Activated naive CD8-positive, alpha-beta T cell treated with anti-CD3 and anti-CD28 coated beads for 36 hours (primary cell): ENCODE data around the gene ADGRV1. TPM values are rescaled to one million over a fixed set of nuclear protein-coding genes. Genes with fewer than 3 reads are reported as not detected.

Experiments used
- DNase-seq: peaks from one replicate; pipeline ENCODE4 v3.0.0; 2021
- H3K27ac Mint-ChIP-seq: one replicate; pipeline ENCODE4 v1.8.0; 2022; ENCODE audit warnings: mild to moderate bottlenecking, moderate library complexity, mixed read lengths
- H3K27me3 Mint-ChIP-seq: one replicate; pipeline ENCODE4 v1.8.0; 2022; ENCODE audit warnings: mild to moderate bottlenecking, mixed read lengths
- H3K36me3 Mint-ChIP-seq: one replicate; pipeline ENCODE4 v1.8.0; 2021; ENCODE audit warnings: mild to moderate bottlenecking, mixed read lengths
- H3K4me1 Mint-ChIP-seq: one replicate; pipeline ENCODE4 v1.8.0; 2021; ENCODE audit warnings: mixed read lengths
- H3K4me3 Mint-ChIP-seq: one replicate; pipeline ENCODE4 v1.8.0; 2022; ENCODE audit warnings: mild to moderate bottlenecking, moderate library complexity, mixed read lengths
- H3K9me3 Mint-ChIP-seq: one replicate; pipeline ENCODE4 v1.8.0; 2022; ENCODE audit warnings: mixed read lengths
- total RNA-seq, 2 experiments: library from RNA; stranded (reverse); gene quantifications; one replicate each; pipeline ENCODE4 v1.2.3, GENCODE V29; 2021

The ADGRV1 gene
- total RNA-seq, 2 experiments from 2014 or later, result 0.14 TPM; not detected in 1

DNA sequence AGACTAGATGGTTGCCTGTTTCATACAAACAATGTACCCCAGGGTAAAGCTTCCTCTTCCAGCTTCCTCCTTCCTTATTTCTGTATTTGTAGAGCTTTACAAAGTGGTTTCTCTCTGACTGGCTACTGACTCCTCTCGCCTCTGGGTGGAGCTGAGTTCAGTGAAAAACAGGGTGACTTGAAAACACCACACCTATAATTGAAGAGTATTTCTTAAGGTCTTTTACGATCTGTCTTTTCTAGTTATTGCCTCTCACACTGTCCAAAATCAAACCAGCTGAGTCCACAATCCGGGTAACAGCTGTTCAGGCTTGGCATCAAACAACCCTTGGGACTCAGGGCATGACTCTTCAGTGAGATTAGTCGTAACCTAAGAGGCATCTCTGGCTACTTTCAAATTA, 624.2 kb downstream of the ADGRV1 start:
- H3K9me3 Mint-ChIP-seq, result no peaks in the 10 kb centered on the region
- H3K27ac Mint-ChIP-seq, result no peak overlapping the region
- H3K27me3 Mint-ChIP-seq, result peaks cover 20% of the 10 kb centered on the region
- H3K4me1 Mint-ChIP-seq, result peaks cover 22% of the 10 kb centered on the region
- no peak for DNase-seq
- peaks cover 4% of the 10 kb centered on the region for H3K36me3 Mint-ChIP-seq
- H3K4me3 Mint-ChIP-seq, result no peak overlapping the region

DNA sequence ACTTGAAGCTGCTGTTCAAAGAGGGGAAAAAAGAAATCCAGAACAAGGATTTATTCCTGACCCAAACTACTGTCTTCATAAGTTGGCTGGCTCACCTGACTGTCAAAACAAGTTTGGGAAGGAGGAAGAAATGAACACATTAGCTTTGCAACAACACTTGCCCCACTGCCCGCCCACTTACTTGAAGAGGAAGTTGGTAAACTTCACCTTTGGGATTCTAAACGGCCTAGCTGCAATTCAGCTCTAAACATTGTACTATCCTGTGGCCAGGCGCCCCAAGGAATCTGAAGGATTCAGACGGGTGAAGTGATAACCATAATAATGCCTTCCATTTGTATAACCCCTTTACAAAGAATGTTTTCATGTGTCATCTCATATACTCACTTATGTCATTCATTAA, 625.1 kb downstream of the ADGRV1 start:
- H3K4me1 Mint-ChIP-seq, result peaks cover 16% of the 10 kb centered on the region
- H3K27ac Mint-ChIP-seq, result peak overlapping the region; percentile 50
- peaks cover 4% of the 10 kb centered on the region for H3K36me3 Mint-ChIP-seq
- no peak overlapping the region for H3K4me3 Mint-ChIP-seq
- DNase-seq, result no peak
- H3K27me3 Mint-ChIP-seq, result peaks cover 22% of the 10 kb centered on the region
- no peaks in the 10 kb centered on the region for H3K9me3 Mint-ChIP-seq

DNA sequence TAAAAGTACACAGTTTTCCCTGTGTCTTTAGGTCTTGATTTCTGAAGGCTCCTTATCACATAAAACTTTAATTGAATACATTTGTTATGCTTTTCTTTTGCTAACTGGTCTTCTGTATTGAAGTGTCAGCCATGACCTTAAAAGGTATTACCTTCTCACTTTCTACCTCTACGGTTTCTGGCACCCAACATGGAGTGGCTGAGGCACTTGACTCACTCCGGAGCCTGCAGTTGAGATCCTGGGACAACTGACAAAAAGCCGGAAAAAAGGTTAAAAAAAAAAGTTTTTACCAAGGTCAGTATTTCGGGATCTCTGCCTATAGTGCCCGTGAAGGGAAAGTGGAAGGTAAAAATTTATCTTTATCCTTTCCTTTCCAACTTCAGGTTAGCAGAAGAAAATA, 627.5 kb downstream of the ADGRV1 start:
- Mint-ChIP-seq H3K27ac (no peak overlapping the region), H3K4me3 (no peak overlapping the region), H3K4me1 (peaks cover 18% of the 10 kb centered on the region), H3K9me3 (no peaks in the 10 kb centered on the region), H3K36me3 (peaks cover 4% of the 10 kb centered on the region), H3K27me3 (peaks cover 22% of the 10 kb centered on the region)
- no peak for DNase-seq

- DNase-seq, result no peak
- Mint-ChIP-seq H3K9me3 (no peaks in the 10 kb centered on the region), H3K36me3 (peaks cover 4% of the 10 kb centered on the region), H3K4me1 (peaks cover 18% of the 10 kb centered on the region), H3K27ac (no peak overlapping the region), H3K4me3 (no peak overlapping the region), H3K27me3 (peaks cover 22% of the 10 kb centered on the region)
These were observed 628.4 kb downstream of the ADGRV1 start for GRCh38 chr5:91187032-91187431.

DNA sequence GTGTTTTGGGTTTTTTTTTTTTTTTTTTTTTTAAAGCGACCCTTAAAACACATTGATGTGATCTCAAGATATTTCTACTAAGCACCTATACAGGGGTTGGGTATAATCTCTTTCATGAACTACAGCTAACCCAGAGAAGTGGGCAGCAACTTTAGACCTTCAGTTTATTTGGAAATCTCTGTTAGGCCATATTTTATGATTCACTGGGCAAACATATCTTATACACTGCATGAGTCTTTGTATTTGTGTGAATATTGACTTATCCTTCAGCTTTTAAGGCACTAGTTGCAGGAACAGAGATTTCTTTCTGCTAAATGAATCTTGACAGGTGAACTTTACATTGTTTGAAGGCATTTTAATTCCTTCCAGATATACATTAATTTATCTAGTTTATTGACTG, 630.2 kb downstream of the ADGRV1 start:
- H3K4me3 Mint-ChIP-seq, result no peak overlapping the region
- peaks cover 7% of the 10 kb centered on the region for H3K4me1 Mint-ChIP-seq
- H3K9me3 Mint-ChIP-seq, result no peaks in the 10 kb centered on the region
- peaks cover 4% of the 10 kb centered on the region for H3K36me3 Mint-ChIP-seq
- peaks cover 22% of the 10 kb centered on the region for H3K27me3 Mint-ChIP-seq
- DNase-seq, result no peak
- H3K27ac Mint-ChIP-seq, result no peak overlapping the region

- Mint-ChIP-seq H3K4me1 (peaks cover 2% of the 10 kb centered on the region), H3K27ac (no peak overlapping the region), H3K9me3 (no peaks in the 10 kb centered on the region), H3K27me3 (peaks cover 22% of the 10 kb centered on the region), H3K36me3 (no peaks in the 10 kb centered on the region), H3K4me3 (no peak overlapping the region)
- no peak for DNase-seq
These were observed 631.1 kb downstream of the ADGRV1 start for GRCh38 chr5:91189480-91190313.

- Mint-ChIP-seq H3K36me3 (no peaks in the 10 kb centered on the region), H3K4me1 (peaks cover 2% of the 10 kb centered on the region), H3K27ac (no peak overlapping the region), H3K27me3 (peaks cover 22% of the 10 kb centered on the region), H3K4me3 (no peak overlapping the region), H3K9me3 (no peaks in the 10 kb centered on the region)
- no peak for DNase-seq
These were observed 631.7 kb downstream of the ADGRV1 start for GRCh38 chr5:91190314-91190690.

DNA sequence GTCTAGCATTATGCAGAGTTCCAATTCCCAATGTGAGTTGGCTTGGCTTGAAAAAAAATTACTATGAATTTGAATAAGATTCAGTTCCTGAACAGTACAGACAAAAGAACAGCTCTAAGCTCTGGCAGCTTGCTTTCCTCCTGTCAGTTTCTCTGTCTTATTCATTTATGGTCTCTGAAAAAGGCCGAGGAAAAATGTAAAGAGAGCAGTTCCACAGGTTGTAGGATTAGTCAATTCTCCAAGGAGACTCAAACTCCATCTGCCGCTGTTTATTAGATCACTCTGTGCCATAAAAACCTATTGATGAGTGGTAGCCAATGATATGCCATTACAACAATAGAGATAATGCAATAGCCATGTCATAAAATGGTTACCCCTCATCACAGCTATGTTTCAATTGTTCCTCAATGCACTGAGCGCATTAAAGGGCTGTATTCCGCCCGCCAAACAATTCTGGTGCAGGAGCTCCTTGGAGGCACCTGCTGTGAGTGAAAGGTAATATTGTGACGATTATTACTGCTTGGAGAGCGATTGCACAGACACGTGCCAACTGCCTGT, 636.3 kb downstream of the ADGRV1 start:
- Mint-ChIP-seq H3K9me3 (no peaks in the 10 kb centered on the region), H3K4me3 (no peak overlapping the region), H3K27me3 (peaks cover 11% of the 10 kb centered on the region), H3K27ac (no peak overlapping the region), H3K36me3 (no peaks in the 10 kb centered on the region), H3K4me1 (no peaks in the 10 kb centered on the region)
- DNase-seq, result no peak

GRCh38 chr5:91200692-91201091, 642.1 kb downstream of the ADGRV1 start:
- Mint-ChIP-seq H3K4me1 (no peaks in the 10 kb centered on the region), H3K27ac (no peak overlapping the region), H3K36me3 (no peaks in the 10 kb centered on the region), H3K4me3 (no peak overlapping the region), H3K27me3 (peaks cover 13% of the 10 kb centered on the region), H3K9me3 (no peaks in the 10 kb centered on the region)
- no peak for DNase-seq

DNA sequence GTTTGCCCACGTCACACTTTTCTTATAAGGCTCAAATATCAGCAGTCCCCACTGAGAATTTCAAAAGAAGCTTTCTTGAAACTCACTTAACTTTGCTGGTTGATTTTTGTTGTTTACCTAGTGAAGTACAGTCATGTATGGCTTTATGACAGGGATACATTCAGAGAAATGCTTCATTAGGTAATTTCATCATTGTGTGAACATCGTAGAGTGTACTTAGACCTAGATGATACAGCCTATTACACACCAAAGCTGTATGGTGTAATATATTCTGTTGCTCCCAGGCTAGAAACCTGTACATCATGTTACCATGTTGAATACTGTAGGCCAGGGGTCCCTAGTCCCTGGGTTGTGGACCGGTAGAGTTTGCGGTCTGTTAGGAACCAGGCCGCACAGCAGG, 647.5 kb downstream of the ADGRV1 start:
- no peak for DNase-seq
- Mint-ChIP-seq H3K9me3 (no peaks in the 10 kb centered on the region), H3K4me1 (no peaks in the 10 kb centered on the region), H3K27me3 (peaks cover 8% of the 10 kb centered on the region), H3K4me3 (no peak overlapping the region), H3K36me3 (no peaks in the 10 kb centered on the region), H3K27ac (no peak overlapping the region)

DNA sequence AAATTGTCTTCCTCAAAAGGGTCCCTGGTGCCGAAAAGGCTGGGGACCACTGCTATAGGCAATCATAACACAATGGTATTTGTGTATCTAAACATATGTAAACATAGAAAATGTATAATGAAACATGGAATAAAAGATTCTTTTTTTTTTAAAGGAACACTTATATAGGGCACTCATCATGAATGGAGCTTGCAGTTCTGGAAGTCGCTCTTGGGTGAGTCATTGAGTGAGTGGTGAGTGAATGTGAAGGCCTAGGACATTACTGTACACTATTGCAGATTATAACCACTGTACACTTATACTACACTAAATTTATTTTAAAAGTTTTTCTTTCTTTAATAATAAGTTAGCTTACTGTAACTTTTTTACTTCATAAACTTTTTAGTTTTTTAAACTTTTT, 648.1 kb downstream of the ADGRV1 start:
- H3K4me3 Mint-ChIP-seq, result no peak overlapping the region
- no peak for DNase-seq
- peaks cover 8% of the 10 kb centered on the region for H3K27me3 Mint-ChIP-seq
- no peaks in the 10 kb centered on the region for H3K36me3 Mint-ChIP-seq
- no peaks in the 10 kb centered on the region for H3K9me3 Mint-ChIP-seq
- H3K27ac Mint-ChIP-seq, result no peak overlapping the region
- no peaks in the 10 kb centered on the region for H3K4me1 Mint-ChIP-seq

GRCh38 chr5:91207248-91207647, 648.7 kb downstream of the ADGRV1 start:
- no peak for DNase-seq
- Mint-ChIP-seq H3K36me3 (no peaks in the 10 kb centered on the region), H3K4me3 (no peak overlapping the region), H3K4me1 (no peaks in the 10 kb centered on the region), H3K27me3 (peaks cover 8% of the 10 kb centered on the region), H3K9me3 (no peaks in the 10 kb centered on the region), H3K27ac (no peak overlapping the region)

- Mint-ChIP-seq H3K27me3 (peaks cover 11% of the 10 kb centered on the region), H3K9me3 (no peaks in the 10 kb centered on the region), H3K4me3 (no peak overlapping the region), H3K4me1 (peaks cover 2% of the 10 kb centered on the region), H3K27ac (no peak overlapping the region), H3K36me3 (no peaks in the 10 kb centered on the region)
- no peak for DNase-seq
These were observed 653.6 kb downstream of the ADGRV1 start for GRCh38 chr5:91211997-91212713.

GRCh38 chr5:91212714-91213092, 654.1 kb downstream of the ADGRV1 start:
- Mint-ChIP-seq H3K36me3 (no peaks in the 10 kb centered on the region), H3K4me3 (no peak overlapping the region), H3K4me1 (peaks cover 2% of the 10 kb centered on the region), H3K9me3 (no peaks in the 10 kb centered on the region), H3K27ac (no peak overlapping the region), H3K27me3 (peaks cover 11% of the 10 kb centered on the region)
- DNase-seq, result no peak
